CD4-positive, alpha-beta T cell (primary cell): ENCODE results near the gene FGF19. TPM values are rescaled to one million over a fixed set of nuclear protein-coding genes. Genes with fewer than 3 reads are reported as not detected.
A peak's percentile ranks its signal among the peaks of the same experiment; 100 is the strongest.

Experiments used
- ATAC-seq: fragments of 200-7000 bp; cut with Tn5 transposase; one replicate; pipeline ENCODE4 v1.10.0; 2022; ENCODE audit warnings: mild to moderate bottlenecking; ENCODE audit not compliant: poor library complexity
- CTCF ChIA-PET: fragments of 350-600 bp; sonication (Branson Sonifier 250); formaldehyde crosslinking; loops from one replicate; lab custom pipeline; 2021; ENCODE audit warnings: antibody characterized with exemption, inconsistent platforms; lab: Charles Lee
- POLR2A ChIA-PET: fragments of 350-600 bp; sonication (Branson Sonifier 250); formaldehyde crosslinking; loops from one replicate; lab custom pipeline; 2021; ENCODE audit warnings: antibody characterized with exemption, inconsistent platforms; lab: Charles Lee
- DNase-seq, 14 experiments: peaks; one replicate each; pipeline ENCODE4 v3.0.0-alpha.2; 2013 to 2020; ENCODE audit warnings: mixed read lengths in 2 of 14
- H3K27ac ChIP-seq, 2 donors: one replicate each; pipeline versions ENCODE4 v1.5.1 to v1.7.0; 2013; ENCODE audit warnings: low read length in 2 of 2, low read depth in 1 of 2, mild to moderate bottlenecking in 1 of 2
- H3K27me3 ChIP-seq, 2 experiments: 1 replicate in 1 of 2; 2 replicates in 1 of 2; pipeline versions ENCODE4 v1.6.1 to v1.7.0; 2013; ENCODE audit warnings: low read length in 2 of 2, control low read depth in 1 of 2, mild to moderate bottlenecking in 1 of 2, moderate library complexity in 1 of 2; ENCODE audit not compliant: insufficient read depth in 2 of 2, control insufficient read depth in 1 of 2
- H3K36me3 ChIP-seq: one replicate; pipeline ENCODE4 v1.6.1; 2013; ENCODE audit warnings: low read length, control low read depth; ENCODE audit not compliant: insufficient read depth
- H3K4me1 ChIP-seq: one replicate; pipeline ENCODE4 v1.6.1; 2013; ENCODE audit warnings: low read length, control low read depth; ENCODE audit not compliant: insufficient read depth
- H3K4me3 ChIP-seq: one replicate; pipeline ENCODE4 v1.5.1; 2013; ENCODE audit warnings: mild to moderate bottlenecking, low read length, moderate library complexity
- H3K9me3 ChIP-seq, 2 experiments: 1 replicate in 1 of 2; 2 replicates in 1 of 2; pipeline versions ENCODE4 v1.6.1 to v1.7.0; 2013; ENCODE audit warnings: low read length in 2 of 2, mild to moderate bottlenecking in 2 of 2, control low read depth in 1 of 2, moderate library complexity in 1 of 2; ENCODE audit not compliant: control insufficient read depth in 1 of 2, insufficient read depth in 1 of 2
- H3K27ac Mint-ChIP-seq: one replicate; pipeline ENCODE4 v1.8.0; 2020; ENCODE audit warnings: mixed read lengths
- H3K27me3 Mint-ChIP-seq: one replicate; pipeline ENCODE4 v1.8.0; 2021; ENCODE audit warnings: mixed read lengths
- H3K36me3 Mint-ChIP-seq: one replicate; pipeline ENCODE4 v1.8.0; 2021; ENCODE audit warnings: low read depth, mixed read lengths
- H3K4me1 Mint-ChIP-seq: one replicate; pipeline ENCODE4 v1.8.0; 2021; ENCODE audit warnings: low read depth, mixed read lengths
- H3K4me3 Mint-ChIP-seq: one replicate; pipeline ENCODE4 v1.8.0; 2020; ENCODE audit warnings: mild to moderate bottlenecking, mixed read lengths
- H3K9me3 Mint-ChIP-seq: one replicate; pipeline ENCODE4 v1.8.0; 2020; ENCODE audit warnings: mixed read lengths
- intact Hi-C, 2 experiments: fragments of 100-400 bp; cut with DNase I in 1 of 2; cut with micrococcal nuclease in 1 of 2; formaldehyde crosslinking; loops; one replicate each; pipeline versions ENCODE4 v1.15.1 to v1.9.0; 2023 to 2025; cut with DNase I, micrococcal nuclease
- total RNA-seq, 174 experiments: library from RNA in 2 of 174; stranded (reverse) in 2 of 174; gene quantifications; one replicate each; pipeline ENCODE4 v1.2.3 and lab custom pipeline; 2021 to 2026
- TF ChIP-seq, protein P1 (sequence below): fragments of 200-600 bp; IDR thresholded peaks from one replicate; pipeline ENCODE4 v1.8.0; 2022; ENCODE audit warnings: antibody characterized with exemption, mild to moderate bottlenecking

The FGF19 gene
- total RNA-seq, 2 experiments from 2014 or later: not detected

DNA sequence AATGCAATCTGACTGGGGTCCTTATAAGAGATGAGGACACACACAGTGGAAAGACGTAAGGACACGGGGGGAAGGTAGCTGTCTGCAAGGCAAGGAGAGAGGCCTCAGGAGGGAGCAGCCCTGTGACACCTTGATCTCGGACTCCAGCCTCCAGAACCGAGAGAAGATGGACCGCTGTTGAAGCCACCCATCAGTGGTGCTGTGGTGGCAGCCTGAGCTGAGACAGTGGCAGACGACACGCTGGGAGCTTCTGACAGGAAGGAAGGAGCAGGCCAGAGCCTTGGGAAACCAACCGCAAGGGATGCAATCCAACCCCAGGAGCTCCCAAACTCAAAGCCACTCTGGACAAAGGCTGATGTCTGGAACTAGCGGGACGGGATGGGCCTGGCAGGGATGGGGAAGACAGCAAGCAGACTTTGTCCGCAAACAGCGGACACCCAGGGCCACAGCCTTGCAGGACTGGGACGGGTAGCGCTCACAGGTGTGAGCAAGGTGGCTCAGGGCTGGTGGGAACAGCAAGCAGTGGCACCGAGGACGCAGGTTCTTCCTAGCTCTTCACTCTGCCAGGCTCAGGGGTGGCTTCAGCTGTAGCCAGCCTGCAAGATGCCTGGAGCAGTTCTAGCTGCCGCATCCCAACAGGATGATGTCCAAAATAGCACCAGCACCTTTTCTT, 39.6 kb downstream of the FGF19 start:
- H3K9me3 ChIP-seq: no peaks in the 10 kb centered on the region
- H3K27me3 ChIP-seq: no peaks in the 10 kb centered on the region
- no peaks in the 10 kb centered on the region for H3K4me1 ChIP-seq
- Mint-ChIP-seq H3K27me3 (no peaks in the 10 kb centered on the region), H3K4me1 (no peaks in the 10 kb centered on the region), H3K36me3 (peaks cover 56% of the 10 kb centered on the region), H3K27ac (no peak overlapping the region), H3K4me3 (no peak overlapping the region), H3K9me3 (no peaks in the 10 kb centered on the region)
- no peak overlapping the region for H3K27ac ChIP-seq
- TF ChIP-seq, protein P1, sequence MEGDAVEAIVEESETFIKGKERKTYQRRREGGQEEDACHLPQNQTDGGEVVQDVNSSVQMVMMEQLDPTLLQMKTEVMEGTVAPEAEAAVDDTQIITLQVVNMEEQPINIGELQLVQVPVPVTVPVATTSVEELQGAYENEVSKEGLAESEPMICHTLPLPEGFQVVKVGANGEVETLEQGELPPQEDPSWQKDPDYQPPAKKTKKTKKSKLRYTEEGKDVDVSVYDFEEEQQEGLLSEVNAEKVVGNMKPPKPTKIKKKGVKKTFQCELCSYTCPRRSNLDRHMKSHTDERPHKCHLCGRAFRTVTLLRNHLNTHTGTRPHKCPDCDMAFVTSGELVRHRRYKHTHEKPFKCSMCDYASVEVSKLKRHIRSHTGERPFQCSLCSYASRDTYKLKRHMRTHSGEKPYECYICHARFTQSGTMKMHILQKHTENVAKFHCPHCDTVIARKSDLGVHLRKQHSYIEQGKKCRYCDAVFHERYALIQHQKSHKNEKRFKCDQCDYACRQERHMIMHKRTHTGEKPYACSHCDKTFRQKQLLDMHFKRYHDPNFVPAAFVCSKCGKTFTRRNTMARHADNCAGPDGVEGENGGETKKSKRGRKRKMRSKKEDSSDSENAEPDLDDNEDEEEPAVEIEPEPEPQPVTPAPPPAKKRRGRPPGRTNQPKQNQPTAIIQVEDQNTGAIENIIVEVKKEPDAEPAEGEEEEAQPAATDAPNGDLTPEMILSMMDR: no peak
- ATAC-seq (no peak), DNase-seq (peak in 1 of 14 experiments; percentile 26)
- ChIA-PET CTCF (no interaction called here), POLR2A (no interaction called here)
- intact Hi-C loops: no loop called here
- H3K4me3 ChIP-seq: no peak overlapping the region
- peaks cover 42% of the 10 kb centered on the region for H3K36me3 ChIP-seq

DNA sequence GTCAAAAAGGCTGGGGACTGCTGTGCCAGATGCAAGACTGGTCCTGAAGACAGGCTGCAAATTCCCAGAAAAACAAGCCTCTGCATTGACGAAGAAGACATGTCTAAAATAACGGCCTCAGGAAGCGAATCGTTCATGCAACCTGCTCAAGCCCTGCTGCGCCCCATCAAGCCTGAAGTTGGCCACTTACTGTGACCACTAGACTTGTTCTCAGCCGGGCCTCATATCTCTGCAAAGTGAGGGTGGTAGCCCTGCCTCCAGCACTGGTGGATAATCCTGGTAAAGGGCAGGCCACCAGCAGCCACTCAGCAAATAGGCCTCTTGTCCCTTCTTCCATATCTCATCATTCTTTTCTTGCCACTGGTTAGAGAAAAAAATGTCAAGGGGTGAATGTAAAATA, 40.5 kb downstream of the FGF19 start:
- no peaks in the 10 kb centered on the region for H3K9me3 Mint-ChIP-seq
- no peak overlapping the region for H3K27ac Mint-ChIP-seq
- H3K9me3 ChIP-seq: no peaks in the 10 kb centered on the region
- no peak for ATAC-seq
- peaks cover 52% of the 10 kb centered on the region for H3K36me3 Mint-ChIP-seq
- H3K36me3 ChIP-seq: peaks cover 38% of the 10 kb centered on the region
- DNase-seq: peak in 1 of 14 experiments; percentile 14
- no peak overlapping the region for H3K4me3 Mint-ChIP-seq
- no peaks in the 10 kb centered on the region for H3K4me1 ChIP-seq
- H3K27ac ChIP-seq: no peak overlapping the region
- H3K4me3 ChIP-seq: no peak overlapping the region
- POLR2A ChIA-PET: no interaction called here
- CTCF ChIA-PET: interaction anchor here (1.7 kb wide), 1 partner anchor 7 kb away, joined by 4 read pairs; no protein-coding TSS in a partner anchor
- H3K4me1 Mint-ChIP-seq: no peaks in the 10 kb centered on the region
- no peaks in the 10 kb centered on the region for H3K27me3 Mint-ChIP-seq
- intact Hi-C loops: no loop called here
- TF ChIP-seq, protein P1: no peak
- no peaks in the 10 kb centered on the region for H3K27me3 ChIP-seq

DNA sequence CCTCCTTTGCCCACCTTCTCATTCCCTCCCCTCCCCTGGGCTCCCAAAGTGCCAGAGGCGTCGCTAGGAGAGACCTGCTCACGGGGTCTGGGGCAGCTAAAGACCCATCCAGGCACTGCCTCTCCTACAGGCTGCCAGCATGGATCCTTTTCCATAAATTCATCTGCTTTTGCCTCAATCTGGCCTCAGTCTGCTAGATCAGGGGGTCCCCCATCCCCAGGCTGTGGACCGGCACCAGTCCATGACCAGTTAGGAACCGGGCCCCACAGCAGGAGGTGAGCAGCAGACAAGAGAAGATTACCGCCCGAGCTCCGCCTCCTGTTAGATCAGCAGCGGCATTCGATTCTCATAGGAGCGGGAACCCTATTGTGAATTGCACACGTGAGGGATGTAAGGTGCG, 41.0 kb downstream of the FGF19 start:
- H3K9me3 Mint-ChIP-seq: no peaks in the 10 kb centered on the region
- DNase-seq: peak in 1 of 14 experiments; percentile 30
- TF ChIP-seq, protein P1: no peak

More for the DNA sequence above, 41.0 kb downstream of the FGF19 start:
- no peak overlapping the region for H3K4me3 Mint-ChIP-seq
- no peaks in the 10 kb centered on the region for H3K4me1 ChIP-seq
- H3K9me3 ChIP-seq: no peaks in the 10 kb centered on the region
- ChIA-PET CTCF (interaction anchor here (1.0 to 1.7 kb wide), 2 partner anchors 8 to 13 kb away, joined by 4 to 5 read pairs; no protein-coding TSS in a partner anchor), POLR2A (no interaction called here)
- H3K27me3 ChIP-seq: no peaks in the 10 kb centered on the region
- intact Hi-C loops: no loop called here
- no peaks in the 10 kb centered on the region for H3K4me1 Mint-ChIP-seq
- ATAC-seq: no peak
- no peak overlapping the region for H3K27ac ChIP-seq
- peaks cover 34% of the 10 kb centered on the region for H3K36me3 ChIP-seq
- no peak overlapping the region for H3K27ac Mint-ChIP-seq
- peaks cover 47% of the 10 kb centered on the region for H3K36me3 Mint-ChIP-seq
- H3K27me3 Mint-ChIP-seq: no peaks in the 10 kb centered on the region
- no peak overlapping the region for H3K4me3 ChIP-seq
